Tibial nerve (tissue), 4 donors: Measurements from ENCODE around the gene HOXD9. TPM values are rescaled to one million over a fixed set of nuclear protein-coding genes. Genes with fewer than 3 reads are reported as not detected.

Experiments used
- DNase-seq, 2 donors: peaks; one replicate each; pipeline ENCODE4 v3.0.0-alpha.2; 2019; ENCODE audit warnings: low spot score in 2 of 2
- H3K27ac ChIP-seq, 4 donors: fragments of 200-600 bp; sonication (generic) in 3 of 4; one replicate each; pipeline ENCODE4 v1.5.1; 2017 to 2019; ENCODE audit warnings: mild to moderate bottlenecking in 1 of 4
- H3K27me3 ChIP-seq, 2 donors: fragments of 200-600 bp; sonication (generic) in 1 of 2; one replicate each; pipeline versions ENCODE4 v1.5.1 to v1.6.0; 2017 to 2019
- H3K36me3 ChIP-seq, 3 donors: fragments of 200-600 bp; sonication (generic); one replicate each; pipeline ENCODE4 v1.5.1; 2018 to 2019
- H3K4me1 ChIP-seq, 4 donors: fragments of 200-600 bp; sonication (generic) in 3 of 4; one replicate each; pipeline ENCODE4 v1.5.1; 2017 to 2019
- H3K4me3 ChIP-seq, 4 donors: fragments of 200-600 bp; sonication (generic) in 3 of 4; one replicate each; pipeline ENCODE4 v1.5.1; 2017 to 2019; ENCODE audit warnings: mild to moderate bottlenecking in 1 of 4, moderate library complexity in 1 of 4
- H3K9me3 ChIP-seq, 4 donors: fragments of 200-600 bp; sonication (generic) in 3 of 4; one replicate each; pipeline ENCODE4 v1.5.1; 2017 to 2019
- CTCF ChIP-seq, 5 experiments: fragments of 200-600 bp in 3 of 5; fragments of 450-650 bp in 2 of 5; sonication (generic) in 3 of 5; IDR thresholded peaks; one replicate each; pipeline ENCODE4 v1.5.1; 2016 to 2019; ENCODE audit warnings: antibody characterized with exemption in 5 of 5, mild to moderate bottlenecking in 3 of 5, moderate library complexity in 2 of 5
- EP300 ChIP-seq, 2 donors: sonication (generic); formaldehyde crosslinking; IDR thresholded peaks; one replicate each; pipeline ENCODE4 v1.6.1; 2017; ENCODE audit warnings: antibody characterized with exemption in 2 of 2, mild to moderate bottlenecking in 1 of 2
- POLR2A ChIP-seq, 2 donors: fragments of 450-650 bp; IDR thresholded peaks; one replicate each; pipeline ENCODE4 v1.6.1; 2017; ENCODE audit warnings: antibody characterized with exemption in 2 of 2, mild to moderate bottlenecking in 2 of 2, moderate library complexity in 2 of 2
- WGBS, 2 donors: methylation state at CpG; one replicate each; pipeline ENCODE4 v1.1.5; 2018; 5-methylcytosine and 5-hydroxymethylcytosine counted together
- total RNA-seq, 4 donors: library from RNA; depleted of rRNA; stranded (reverse); fragments of >200 nt; gene quantifications; one replicate each; pipeline ENCODE4 v1.1.0, GENCODE V29; 2016

HOXD9 gene
- total RNA-seq, 4 donors from 2014 or later = 1.9 to 9.4 (median 5.9) TPM

- no peak for TF ChIP-seq CTCF (IDR thresholded peaks at IDR 0.05)
- no peak for TF ChIP-seq EP300 (IDR thresholded peaks at IDR 0.05)
- no peak for TF ChIP-seq POLR2A (IDR thresholded peaks at IDR 0.05)
- 74 to 85% methylated on average over 4 of the region's 4 CpGs for WGBS, 2 donors
- peaks cover 0 to 18% (median 0%) of the 10 kb centered on the region in 3 donors for H3K36me3 ChIP-seq
- peaks cover 0 to 47% of the 10 kb centered on the region in 2 donors for H3K27me3 ChIP-seq
- no peak overlapping the region for H3K27ac ChIP-seq
- H3K9me3 ChIP-seq = no peaks in the 10 kb centered on the region
- DNase-seq = no peak
- peaks cover 0 to 8% (median 0%) of the 10 kb centered on the region in 4 donors for H3K4me1 ChIP-seq
- no peak overlapping the region for H3K4me3 ChIP-seq
These were observed 22.8 kb downstream of the HOXD9 start for GRCh38 chr2:176145085-176145969.

- H3K27ac ChIP-seq = no peak overlapping the region
- DNase-seq = no peak
- WGBS, 2 donors = 74 to 84% methylated on average over 6 of the region's 6 CpGs
- H3K27me3 ChIP-seq = peaks cover 0 to 52% of the 10 kb centered on the region in 2 donors
- TF ChIP-seq POLR2A (IDR thresholded peaks at IDR 0.05) (no peak), EP300 (IDR thresholded peaks at IDR 0.05) (no peak), CTCF (IDR thresholded peaks at IDR 0.05) (no peak)
- H3K36me3 ChIP-seq = peaks cover 0 to 26% (median 0%) of the 10 kb centered on the region in 3 donors
- no peaks in the 10 kb centered on the region for H3K9me3 ChIP-seq
- no peak overlapping the region for H3K4me3 ChIP-seq
- H3K4me1 ChIP-seq = peaks cover 0 to under 1% (median 0%) of the 10 kb centered on the region in 4 donors
These were observed 23.6 kb downstream of the HOXD9 start for GRCh38 chr2:176146101-176146500.

- Histone ChIP-seq H3K27ac (no peak overlapping the region), H3K27me3 (peaks cover 0 to 57% of the 10 kb centered on the region in 2 donors)
- no peak for TF ChIP-seq POLR2A (IDR thresholded peaks at IDR 0.05)
- TF ChIP-seq EP300 (IDR thresholded peaks at IDR 0.05) = no peak
- no peak for TF ChIP-seq CTCF (IDR thresholded peaks at IDR 0.05)
These were observed 24.1 kb downstream of the HOXD9 start for GRCh38 chr2:176146645-176147044.

GRCh38 chr2:176147210-176147799 is 24.8 kb downstream of the HOXD9 start:
- Histone ChIP-seq H3K27ac (no peak overlapping the region), H3K27me3 (peaks cover 0 to 64% of the 10 kb centered on the region in 2 donors), H3K36me3 (peaks cover 0 to 32% (median 0%) of the 10 kb centered on the region in 3 donors), H3K4me3 (no peak overlapping the region), H3K9me3 (no peaks in the 10 kb centered on the region), H3K4me1 (no peaks in the 10 kb centered on the region)
- no peak for DNase-seq
- TF ChIP-seq EP300 (IDR thresholded peaks at IDR 0.05) = no peak
- TF ChIP-seq CTCF (IDR thresholded peaks at IDR 0.05) = no peak
- no peak for TF ChIP-seq POLR2A (IDR thresholded peaks at IDR 0.05)
- 74 to 81% methylated on average over 30 to 32 of the region's 32 CpGs for WGBS, 2 donors

More at GRCh38 chr2:176146645-176147044, 24.1 kb downstream of the HOXD9 start:
- Histone ChIP-seq H3K4me3 (no peak overlapping the region), H3K36me3 (peaks cover 0 to 29% (median 0%) of the 10 kb centered on the region in 3 donors), H3K4me1 (no peaks in the 10 kb centered on the region), H3K9me3 (no peaks in the 10 kb centered on the region)
- DNase-seq = no peak
